H9 (cell line): ENCODE measurements around the gene ANKRD28. TPM values are rescaled to one million over a fixed set of nuclear protein-coding genes. Genes with fewer than 3 reads are reported as not detected.

ENCODE experiments used
- DNase-seq: peaks from one replicate; pipeline ENCODE4 v3.0.0-alpha.2; 2017
- H2AFZ ChIP-seq: one replicate; pipeline ENCODE4 v1.6.1; 2013; ENCODE audit warnings: mild to moderate bottlenecking, low read length, control low read depth, moderate library complexity
- H2AK5ac ChIP-seq: 2 replicates; pipeline ENCODE4 v1.6.1; 2013; ENCODE audit warnings: low read length, control low read depth, mixed read lengths; ENCODE audit not compliant: insufficient read length
- H2BK120ac ChIP-seq: one replicate; pipeline ENCODE4 v1.6.1; 2013; ENCODE audit warnings: low read depth, mild to moderate bottlenecking, low read length, control low read depth, inconsistent platforms; ENCODE audit not compliant: poor library complexity, severe bottlenecking
- H2BK12ac ChIP-seq: 2 replicates; pipeline ENCODE4 v1.6.1; 2013; ENCODE audit warnings: low read length, control low read depth, mixed read lengths, low read depth; ENCODE audit not compliant: insufficient read length
- H2BK15ac ChIP-seq: 2 replicates; pipeline ENCODE4 v1.6.1; 2013; ENCODE audit warnings: low read depth, low read length, control low read depth
- H2BK20ac ChIP-seq: one replicate; pipeline ENCODE4 v1.6.1; 2013; ENCODE audit warnings: low read depth, mild to moderate bottlenecking, low read length, control low read depth, inconsistent platforms; ENCODE audit not compliant: poor library complexity, severe bottlenecking
- H2BK5ac ChIP-seq: 2 replicates; pipeline ENCODE4 v1.6.1; 2013; ENCODE audit warnings: low read length, control low read depth, mixed read lengths; ENCODE audit not compliant: insufficient read length
- H3K14ac ChIP-seq: 2 replicates; pipeline ENCODE4 v1.6.1; 2013; ENCODE audit warnings: low read length, control low read depth; ENCODE audit not compliant: insufficient read depth
- H3K18ac ChIP-seq: 2 replicates; pipeline ENCODE4 v1.6.1; 2013; ENCODE audit warnings: low read depth, mild to moderate bottlenecking, mixed read lengths, low read length, control low read depth; ENCODE audit not compliant: insufficient read length
- H3K23ac ChIP-seq: 2 replicates; pipeline ENCODE4 v1.6.1; 2013; ENCODE audit warnings: low read length, control low read depth, mixed read lengths, low read depth; ENCODE audit not compliant: insufficient read length
- H3K23me2 ChIP-seq: 2 replicates; pipeline ENCODE4 v1.6.1; 2013; ENCODE audit warnings: low read depth, mild to moderate bottlenecking, mixed read lengths, low read length, control low read depth; ENCODE audit not compliant: insufficient read length, poor library complexity, severe bottlenecking
- H3K27ac ChIP-seq: 2 replicates; pipeline ENCODE4 v1.5.1; 2013; ENCODE audit warnings: low read length, control low read depth, mixed read lengths, low read depth; ENCODE audit not compliant: insufficient read length
- H3K27me3 ChIP-seq: 2 replicates; pipeline ENCODE4 v1.6.1; 2013; ENCODE audit warnings: low read length, control low read depth, inconsistent platforms; ENCODE audit not compliant: insufficient read depth
- H3K4ac ChIP-seq: 2 replicates; pipeline ENCODE4 v1.6.1; 2013; ENCODE audit warnings: low read depth, mild to moderate bottlenecking, control low read depth, inconsistent platforms, low read length, moderate library complexity
- H3K4me1 ChIP-seq: 2 replicates; pipeline ENCODE4 v1.6.1; 2013; ENCODE audit warnings: low read length, control low read depth, inconsistent platforms; ENCODE audit not compliant: insufficient read depth
- H3K4me2 ChIP-seq: 2 replicates; pipeline ENCODE4 v1.6.1; 2013; ENCODE audit warnings: low read length, control low read depth, mixed read lengths; ENCODE audit not compliant: insufficient read length, insufficient read depth
- H3K56ac ChIP-seq: 2 replicates; pipeline ENCODE4 v1.6.1; 2013; ENCODE audit warnings: low read depth, mild to moderate bottlenecking, mixed read lengths, low read length, control low read depth; ENCODE audit not compliant: insufficient read length
- H3K79me1 ChIP-seq: 2 replicates; pipeline ENCODE4 v1.6.1; 2013; ENCODE audit warnings: low read depth, mild to moderate bottlenecking, moderate library complexity, low read length, control low read depth, inconsistent platforms; ENCODE audit not compliant: insufficient read depth, poor library complexity, severe bottlenecking
- H3K79me2 ChIP-seq: 2 replicates; pipeline ENCODE4 v1.6.1; 2013; ENCODE audit warnings: low read length, control low read depth, inconsistent platforms; ENCODE audit not compliant: insufficient read depth
- H3K9ac ChIP-seq: 2 replicates; pipeline ENCODE4 v1.6.1; 2013; ENCODE audit warnings: low read length, control low read depth, mixed read lengths; ENCODE audit not compliant: insufficient read length; ENCODE audit errors: extremely low read depth
- H3K9me3 ChIP-seq: one replicate; pipeline ENCODE4 v1.6.1; 2013; ENCODE audit warnings: low read depth, low read length, inconsistent platforms; ENCODE audit not compliant: control insufficient read depth
- H3T11ph ChIP-seq: one replicate; pipeline ENCODE4 v1.6.1; 2013; ENCODE audit warnings: mild to moderate bottlenecking, low read length, control low read depth, inconsistent platforms
- H4K20me1 ChIP-seq: one replicate; pipeline ENCODE4 v1.6.1; 2013; ENCODE audit not compliant: control insufficient read depth, insufficient read length, insufficient read depth
- H4K5ac ChIP-seq: 2 replicates; pipeline ENCODE4 v1.6.1; 2013; ENCODE audit warnings: low read depth, mild to moderate bottlenecking, mixed read lengths, low read length, control low read depth; ENCODE audit not compliant: insufficient read length
- H4K8ac ChIP-seq: replicated peaks from 2 replicates; pipeline ENCODE4 v1.6.1; 2013; ENCODE audit warnings: low read length, control low read depth, mixed read lengths, low read depth; ENCODE audit not compliant: insufficient read length
- H4K91ac ChIP-seq: 2 replicates; pipeline ENCODE4 v1.6.1; 2013; ENCODE audit warnings: low read depth, mild to moderate bottlenecking, moderate library complexity, mixed read lengths, low read length, control low read depth; ENCODE audit not compliant: insufficient read length
- H3K27ac Mint-ChIP-seq, 3 experiments: 2 replicates in 2 of 3; 3 replicates in 1 of 3; pipeline ENCODE4 v1.8.0; 2020 to 2021; ENCODE audit warnings: mixed read lengths in 3 of 3, mild to moderate bottlenecking in 1 of 3, moderate library complexity in 1 of 3
- H3K27me3 Mint-ChIP-seq: 2 replicates; pipeline ENCODE4 v1.8.0; 2021; ENCODE audit warnings: low read depth, mild to moderate bottlenecking, moderate library complexity, mixed read lengths
- H3K36me3 Mint-ChIP-seq, 3 experiments: 2 replicates in 2 of 3; 3 replicates in 1 of 3; pipeline ENCODE4 v1.8.0; 2020 to 2021; ENCODE audit warnings: low read depth in 3 of 3, mixed read lengths in 3 of 3; ENCODE audit not compliant: insufficient read depth in 1 of 3
- H3K4me1 Mint-ChIP-seq, 2 experiments: 2 replicates each; pipeline ENCODE4 v1.8.0; 2020; ENCODE audit warnings: mixed read lengths in 2 of 2
- H3K4me3 Mint-ChIP-seq, 2 experiments: 2 replicates in 1 of 2; 3 replicates in 1 of 2; pipeline ENCODE4 v1.8.0; 2020 to 2021; ENCODE audit warnings: mild to moderate bottlenecking in 2 of 2, mixed read lengths in 2 of 2, moderate library complexity in 1 of 2
- H3K9me3 Mint-ChIP-seq, 2 experiments: 2 replicates in 1 of 2; 3 replicates in 1 of 2; pipeline ENCODE4 v1.8.0; 2020; ENCODE audit warnings: mild to moderate bottlenecking in 2 of 2, mixed read lengths in 2 of 2, moderate library complexity in 1 of 2
- CTCF ChIP-seq: fragments of 200-600 bp; sonication (generic); conservative IDR thresholded peaks from 3 replicates; pipeline ENCODE4 v1.8.0; 2021; ENCODE audit warnings: antibody characterized with exemption, mild to moderate bottlenecking
- WGBS: extraction: QIAGEN DNeasy Blood & Tissue Kit; methylation state at CpG from one replicate; pipeline ENCODE4 v1.1.7; 2013; ENCODE audit warnings: missing lambda C conversion rate, low lambda C conversion rate, mixed read lengths; ENCODE audit not compliant: insufficient read length; ENCODE audit errors: extremely low coverage; 5-methylcytosine and 5-hydroxymethylcytosine counted together
- total RNA-seq: library from RNA; stranded (reverse); gene quantifications from 2 replicates; pipeline ENCODE4 v1.2.1, GENCODE V29; 2021

The ANKRD28 gene
- total RNA-seq, 1 experiment from 2014 or later = 59.0 TPM

GRCh38 chr3:15629860-15630597 lies 167.8 kb downstream of the ANKRD28 start:
- Mint-ChIP-seq H3K36me3 (no peaks in the 10 kb centered on the region), H3K4me3 (no peak overlapping the region), H3K9me3 (no peaks in the 10 kb centered on the region), H3K27ac (0 out of 7 replicates have a peak overlapping the region, but pooled peaks of 1 of the 3 experiments have one; percentile 38), H3K27me3 (no peaks in the 10 kb centered on the region), H3K4me1 (peaks cover 53 to 55% of the 10 kb centered on the region in 2 experiments)
- no peak overlapping the region for H2AFZ ChIP-seq
- no peak overlapping the region for H2BK20ac ChIP-seq
- no peaks in the 10 kb centered on the region for H3K79me2 ChIP-seq
- no peak overlapping the region for H2BK15ac ChIP-seq
- no peak overlapping the region for H3K56ac ChIP-seq
- H4K91ac ChIP-seq = no peak overlapping the region
- WGBS = no CpG with 5 or more reads among the region's 10 CpGs
- no peaks in the 10 kb centered on the region for H3K27me3 ChIP-seq
- peak; percentile 78 for TF ChIP-seq CTCF
- peak; percentile 65 for DNase-seq
- H4K20me1 ChIP-seq = no peaks in the 10 kb centered on the region
- H4K8ac ChIP-seq = no peak overlapping the region
- no peak overlapping the region for H3K9ac ChIP-seq
- H3K18ac ChIP-seq = no peak overlapping the region
- no peak overlapping the region for H2BK120ac ChIP-seq
- H3K23me2 ChIP-seq = no peaks in the 10 kb centered on the region
- no peak overlapping the region for H4K5ac ChIP-seq
- no peak overlapping the region for H2AK5ac ChIP-seq
- no peak overlapping the region for H3K27ac ChIP-seq
- no peak overlapping the region for H2BK12ac ChIP-seq
- H3K23ac ChIP-seq = no peak overlapping the region
- H3T11ph ChIP-seq = no peak overlapping the region
- no peak overlapping the region for H3K4me2 ChIP-seq
- H3K4ac ChIP-seq = no peak overlapping the region
- no peaks in the 10 kb centered on the region for H3K9me3 ChIP-seq
- H3K14ac ChIP-seq = no peak overlapping the region
- H3K4me1 ChIP-seq = peaks cover 21% of the 10 kb centered on the region
- H3K79me1 ChIP-seq = no peaks in the 10 kb centered on the region
- H2BK5ac ChIP-seq = no peak overlapping the region
